IPS-18c (cell line): ENCODE measurements around the gene SPIRE1.
A peak's percentile ranks its signal among the peaks of the same experiment; 100 is the strongest.
"Not testable (repeated sequence)": the region's sequence is repeated elsewhere in the genome, so short reads cannot be mapped to it uniquely, and the experiment has no call there.

ENCODE experiments used
- H3K4me3 ChIP-seq: 2 replicates; pipeline ENCODE4 v1.7.0; 2013; ENCODE audit warnings: low read depth, mild to moderate bottlenecking, low read length, moderate library complexity; ENCODE audit not compliant: insufficient read depth
- H3K9me3 ChIP-seq: one replicate; pipeline ENCODE4 v1.6.1; 2013; ENCODE audit warnings: mild to moderate bottlenecking, low read length, moderate library complexity; ENCODE audit not compliant: control insufficient read depth, insufficient read depth

Gene SPIRE1

GRCh38 chr18:12430137-12430990 is 227.5 kb downstream of the SPIRE1 start:
- no peak overlapping the region for H3K4me3 ChIP-seq
- H3K9me3 ChIP-seq = peaks cover 5% of the 10 kb centered on the region

GRCh38 chr18:12429556-12429955 is 228.4 kb downstream of the SPIRE1 start:
- Histone ChIP-seq H3K4me3 (no peak overlapping the region), H3K9me3 (peaks cover 5% of the 10 kb centered on the region)

GRCh38 chr18:12428923-12429322 is 229.0 kb downstream of the SPIRE1 start:
- Histone ChIP-seq H3K9me3 (peaks cover 5% of the 10 kb centered on the region), H3K4me3 (no peak overlapping the region)

- Histone ChIP-seq H3K9me3 (peaks cover 5% of the 10 kb centered on the region), H3K4me3 (no peak overlapping the region)
Observed at GRCh38 chr18:12426924-12427323, 231.0 kb downstream of the SPIRE1 start.

- Histone ChIP-seq H3K4me3 (no peak overlapping the region), H3K9me3 (peaks cover 5% of the 10 kb centered on the region)
Observed at GRCh38 chr18:12424252-12424651, 233.7 kb downstream of the SPIRE1 start.

- Histone ChIP-seq H3K9me3 (peaks cover 5% of the 10 kb centered on the region), H3K4me3 (no peak overlapping the region)
Observed at GRCh38 chr18:12423820-12424219, 234.1 kb downstream of the SPIRE1 start.

GRCh38 chr18:12423393-12423792 is 234.5 kb downstream of the SPIRE1 start:
- H3K9me3 ChIP-seq = peaks cover 5% of the 10 kb centered on the region
- H3K4me3 ChIP-seq = no peak overlapping the region

- no peak overlapping the region for H3K4me3 ChIP-seq
- peaks cover 5% of the 10 kb centered on the region for H3K9me3 ChIP-seq
Observed at GRCh38 chr18:12422936-12423335, 235.0 kb downstream of the SPIRE1 start.

- H3K9me3 ChIP-seq = no peaks in the 10 kb centered on the region
- H3K4me3 ChIP-seq = no peak overlapping the region
Observed at GRCh38 chr18:12421732-12422131, 236.2 kb downstream of the SPIRE1 start.

GRCh38 chr18:12420821-12421421 is 237.0 kb downstream of the SPIRE1 start:
- peak overlapping the region; percentile 43; the same call in 1 of the 2 replicates for H3K4me3 ChIP-seq
- no peaks in the 10 kb centered on the region for H3K9me3 ChIP-seq

GRCh38 chr18:12417687-12418086 is 240.2 kb downstream of the SPIRE1 start:
- Histone ChIP-seq H3K9me3 (peaks cover 2% of the 10 kb centered on the region), H3K4me3 (no peak overlapping the region)

- Histone ChIP-seq H3K9me3 (peaks cover 2% of the 10 kb centered on the region), H3K4me3 (no peak overlapping the region)
Observed at GRCh38 chr18:12416098-12416729, 241.7 kb downstream of the SPIRE1 start.

- peaks cover 2% of the 10 kb centered on the region for H3K9me3 ChIP-seq
- no peak overlapping the region for H3K4me3 ChIP-seq
Observed at GRCh38 chr18:12411456-12411855, 246.5 kb downstream of the SPIRE1 start.

GRCh38 chr18:12410747-12411146 is 247.2 kb downstream of the SPIRE1 start:
- not testable (repeated sequence) for H3K4me3 ChIP-seq, H3K9me3 ChIP-seq

GRCh38 chr18:12410081-12410481 is 247.8 kb downstream of the SPIRE1 start:
- Histone ChIP-seq H3K9me3 (peaks cover 2% of the 10 kb centered on the region), H3K4me3 (no peak overlapping the region)

GRCh38 chr18:12409469-12409868 is 248.4 kb downstream of the SPIRE1 start:
- no peak overlapping the region for H3K4me3 ChIP-seq
- H3K9me3 ChIP-seq = peaks cover 2% of the 10 kb centered on the region

GRCh38 chr18:12408247-12408869 is 249.5 kb downstream of the SPIRE1 start:
- Histone ChIP-seq H3K9me3 (peaks cover 2% of the 10 kb centered on the region), H3K4me3 (peak overlapping the region; percentile 53)
